Measurements from ENCODE around the gene PPL.

PPL gene

DNA sequence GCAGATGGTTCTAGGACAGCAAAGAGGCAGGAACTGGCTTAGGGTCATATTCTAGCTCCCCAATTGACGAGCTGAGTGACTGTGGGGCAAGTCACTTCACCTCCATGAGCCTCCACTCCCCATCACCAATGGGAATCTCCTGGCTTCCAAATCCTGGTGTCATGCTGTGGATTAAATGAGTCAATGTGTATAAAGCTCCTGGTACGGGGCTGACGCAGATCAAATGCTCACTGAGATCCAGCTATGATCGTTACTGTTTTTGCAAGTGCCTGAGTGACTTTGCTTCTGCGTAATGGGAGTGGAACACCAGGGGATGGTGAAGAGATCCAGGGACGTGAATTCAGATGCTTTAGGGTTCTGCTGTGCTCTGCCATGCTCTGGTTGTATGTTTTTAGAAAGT, 23.6 kb upstream of the PPL start:
- H3K9me3 ChIP-seq (ENCODE audit: control insufficient read depth, insufficient read depth, low read depth, low read length) = no peaks in the 10 kb centered on the region
- H3K4me3 ChIP-seq (ENCODE audit: low read depth, low read length) = no peak overlapping the region
- H3K27ac ChIP-seq (ENCODE audit: extremely low read depth, low read depth, low read length) = no peak overlapping the region
- ChIA-PET CTCF (interaction anchor here (0.6 kb wide), 1 partner anchor 18 kb away, joined by 3 read pairs; no protein-coding TSS in a partner anchor), POLR2A (no interaction called here)
- H3K36me3 ChIP-seq (ENCODE audit: control insufficient read depth in 2 of 2, insufficient read depth in 1 of 2, low read length in 2 of 2) = no peaks in the 10 kb centered on the region
- TF ChIP-seq GLI4 (tag by site-specific recombination; IDR thresholded peaks at IDR 0.05) = no peak
- TF ChIP-seq ZNF366 (tag by site-specific recombination; conservative IDR thresholded peaks at IDR 0.05) = no peak
- TF ChIP-seq, protein P1, sequence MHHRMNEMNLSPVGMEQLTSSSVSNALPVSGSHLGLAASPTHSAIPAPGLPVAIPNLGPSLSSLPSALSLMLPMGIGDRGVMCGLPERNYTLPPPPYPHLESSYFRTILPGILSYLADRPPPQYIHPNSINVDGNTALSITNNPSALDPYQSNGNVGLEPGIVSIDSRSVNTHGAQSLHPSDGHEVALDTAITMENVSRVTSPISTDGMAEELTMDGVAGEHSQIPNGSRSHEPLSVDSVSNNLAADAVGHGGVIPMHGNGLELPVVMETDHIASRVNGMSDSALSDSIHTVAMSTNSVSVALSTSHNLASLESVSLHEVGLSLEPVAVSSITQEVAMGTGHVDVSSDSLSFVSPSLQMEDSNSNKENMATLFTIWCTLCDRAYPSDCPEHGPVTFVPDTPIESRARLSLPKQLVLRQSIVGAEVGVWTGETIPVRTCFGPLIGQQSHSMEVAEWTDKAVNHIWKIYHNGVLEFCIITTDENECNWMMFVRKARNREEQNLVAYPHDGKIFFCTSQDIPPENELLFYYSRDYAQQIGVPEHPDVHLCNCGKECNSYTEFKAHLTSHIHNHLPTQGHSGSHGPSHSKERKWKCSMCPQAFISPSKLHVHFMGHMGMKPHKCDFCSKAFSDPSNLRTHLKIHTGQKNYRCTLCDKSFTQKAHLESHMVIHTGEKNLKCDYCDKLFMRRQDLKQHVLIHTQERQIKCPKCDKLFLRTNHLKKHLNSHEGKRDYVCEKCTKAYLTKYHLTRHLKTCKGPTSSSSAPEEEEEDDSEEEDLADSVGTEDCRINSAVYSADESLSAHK (tag by site-specific recombination; IDR thresholded peaks at IDR 0.05) = no peak
- TF ChIP-seq, protein P2, sequence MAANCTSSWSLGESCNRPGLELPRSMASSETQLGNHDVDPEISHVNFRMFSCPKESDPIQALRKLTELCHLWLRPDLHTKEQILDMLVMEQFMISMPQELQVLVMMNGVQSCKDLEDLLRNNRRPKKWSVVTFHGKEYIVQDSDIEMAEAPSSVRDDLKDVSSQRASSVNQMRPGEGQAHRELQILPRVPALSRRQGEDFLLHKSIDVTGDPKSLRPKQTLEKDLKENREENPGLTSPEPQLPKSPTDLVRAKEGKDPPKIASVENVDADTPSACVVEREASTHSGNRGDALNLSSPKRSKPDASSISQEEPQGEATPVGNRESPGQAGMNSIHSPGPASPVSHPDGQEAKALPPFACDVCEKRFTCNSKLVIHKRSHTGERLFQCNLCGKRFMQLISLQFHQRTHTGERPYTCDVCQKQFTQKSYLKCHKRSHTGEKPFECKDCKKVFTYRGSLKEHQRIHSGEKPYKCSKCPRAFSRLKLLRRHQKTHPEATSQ (tag by site-specific recombination; IDR thresholded peaks at IDR 0.05) = no peak
- TF ChIP-seq, protein P3, sequence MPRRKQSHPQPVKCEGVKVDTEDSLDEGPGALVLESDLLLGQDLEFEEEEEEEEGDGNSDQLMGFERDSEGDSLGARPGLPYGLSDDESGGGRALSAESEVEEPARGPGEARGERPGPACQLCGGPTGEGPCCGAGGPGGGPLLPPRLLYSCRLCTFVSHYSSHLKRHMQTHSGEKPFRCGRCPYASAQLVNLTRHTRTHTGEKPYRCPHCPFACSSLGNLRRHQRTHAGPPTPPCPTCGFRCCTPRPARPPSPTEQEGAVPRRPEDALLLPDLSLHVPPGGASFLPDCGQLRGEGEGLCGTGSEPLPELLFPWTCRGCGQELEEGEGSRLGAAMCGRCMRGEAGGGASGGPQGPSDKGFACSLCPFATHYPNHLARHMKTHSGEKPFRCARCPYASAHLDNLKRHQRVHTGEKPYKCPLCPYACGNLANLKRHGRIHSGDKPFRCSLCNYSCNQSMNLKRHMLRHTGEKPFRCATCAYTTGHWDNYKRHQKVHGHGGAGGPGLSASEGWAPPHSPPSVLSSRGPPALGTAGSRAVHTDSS (tag by site-specific recombination; IDR thresholded peaks at IDR 0.05) = no peak
- no peak for TF ChIP-seq ZNF837 (tag by site-specific recombination; IDR thresholded peaks at IDR 0.05)
- TF ChIP-seq SETDB1 (IDR thresholded peaks at IDR 0.05; ENCODE audit: insufficient read length, low read length) = no peak
- TF ChIP-seq, protein P4, sequence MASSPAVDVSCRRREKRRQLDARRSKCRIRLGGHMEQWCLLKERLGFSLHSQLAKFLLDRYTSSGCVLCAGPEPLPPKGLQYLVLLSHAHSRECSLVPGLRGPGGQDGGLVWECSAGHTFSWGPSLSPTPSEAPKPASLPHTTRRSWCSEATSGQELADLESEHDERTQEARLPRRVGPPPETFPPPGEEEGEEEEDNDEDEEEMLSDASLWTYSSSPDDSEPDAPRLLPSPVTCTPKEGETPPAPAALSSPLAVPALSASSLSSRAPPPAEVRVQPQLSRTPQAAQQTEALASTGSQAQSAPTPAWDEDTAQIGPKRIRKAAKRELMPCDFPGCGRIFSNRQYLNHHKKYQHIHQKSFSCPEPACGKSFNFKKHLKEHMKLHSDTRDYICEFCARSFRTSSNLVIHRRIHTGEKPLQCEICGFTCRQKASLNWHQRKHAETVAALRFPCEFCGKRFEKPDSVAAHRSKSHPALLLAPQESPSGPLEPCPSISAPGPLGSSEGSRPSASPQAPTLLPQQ (tag by site-specific recombination; IDR thresholded peaks at IDR 0.05) = no peak
- TF ChIP-seq ZNF560 (tag by site-specific recombination; IDR thresholded peaks at IDR 0.05; ENCODE audit: borderline replicate concordance) = no peak
- TF ChIP-seq ZNF10 (tag by site-specific recombination; IDR thresholded peaks at IDR 0.05) = no peak
- TF ChIP-seq ZNF292 (tag by site-specific recombination; IDR thresholded peaks at IDR 0.05; ENCODE audit: borderline replicate concordance, low read depth) = no peak
- TF ChIP-seq, protein P5, sequence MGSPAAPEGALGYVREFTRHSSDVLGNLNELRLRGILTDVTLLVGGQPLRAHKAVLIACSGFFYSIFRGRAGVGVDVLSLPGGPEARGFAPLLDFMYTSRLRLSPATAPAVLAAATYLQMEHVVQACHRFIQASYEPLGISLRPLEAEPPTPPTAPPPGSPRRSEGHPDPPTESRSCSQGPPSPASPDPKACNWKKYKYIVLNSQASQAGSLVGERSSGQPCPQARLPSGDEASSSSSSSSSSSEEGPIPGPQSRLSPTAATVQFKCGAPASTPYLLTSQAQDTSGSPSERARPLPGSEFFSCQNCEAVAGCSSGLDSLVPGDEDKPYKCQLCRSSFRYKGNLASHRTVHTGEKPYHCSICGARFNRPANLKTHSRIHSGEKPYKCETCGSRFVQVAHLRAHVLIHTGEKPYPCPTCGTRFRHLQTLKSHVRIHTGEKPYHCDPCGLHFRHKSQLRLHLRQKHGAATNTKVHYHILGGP (tag by site-specific recombination; IDR thresholded peaks at IDR 0.05) = no peak
- TF ChIP-seq ZNF274 (IDR thresholded peaks at IDR 0.05; ENCODE audit: low read length) = no peak
- no peak for TF ChIP-seq ZNF274 (tag by site-specific recombination; IDR thresholded peaks at IDR 0.05; ENCODE audit: borderline replicate concordance)
- TF ChIP-seq ZNF530 (tag by site-specific recombination; IDR thresholded peaks at IDR 0.05; ENCODE audit: low read depth) = no peak
- TF ChIP-seq HOXD13 (CRISPR knock-in tag; IDR thresholded peaks at IDR 0.05; ENCODE audit: borderline replicate concordance) = no peak
- TF ChIP-seq TRIM28 (IDR thresholded peaks at IDR 0.05; ENCODE audit: borderline replicate concordance, low read length) = no peak
- TF ChIP-seq ZNF654 (tag by site-specific recombination; IDR thresholded peaks at IDR 0.05; ENCODE audit: low read depth) = no peak
- TF ChIP-seq ZNF792 (tag by site-specific recombination; IDR thresholded peaks at IDR 0.05) = no peak
- H3K4me1 ChIP-seq (ENCODE audit: control insufficient read depth, insufficient read depth, low read length) = peaks cover 6% of the 10 kb centered on the region; the same call in 1 of the 2 replicates

Data from HEK293 (cell line).